ENCODE data around the gene CRLF2.
"Not testable (repeated sequence)": the region's sequence is repeated elsewhere in the genome, so short reads cannot be mapped to it uniquely, and the experiment has no call there.

CRLF2 gene

GRCh38 chrX:1213971-1214370 lies 1.5 kb upstream of the CRLF2 start:
- DNase-seq = no peak

GRCh38 chrX:1210844-1211243 lies 1.6 kb downstream of the CRLF2 start:
- DNase-seq = no peak

- DNase-seq = no peak
Observed at GRCh38 chrX:1207496-1208025, 4.9 kb downstream of the CRLF2 start.

DNA sequence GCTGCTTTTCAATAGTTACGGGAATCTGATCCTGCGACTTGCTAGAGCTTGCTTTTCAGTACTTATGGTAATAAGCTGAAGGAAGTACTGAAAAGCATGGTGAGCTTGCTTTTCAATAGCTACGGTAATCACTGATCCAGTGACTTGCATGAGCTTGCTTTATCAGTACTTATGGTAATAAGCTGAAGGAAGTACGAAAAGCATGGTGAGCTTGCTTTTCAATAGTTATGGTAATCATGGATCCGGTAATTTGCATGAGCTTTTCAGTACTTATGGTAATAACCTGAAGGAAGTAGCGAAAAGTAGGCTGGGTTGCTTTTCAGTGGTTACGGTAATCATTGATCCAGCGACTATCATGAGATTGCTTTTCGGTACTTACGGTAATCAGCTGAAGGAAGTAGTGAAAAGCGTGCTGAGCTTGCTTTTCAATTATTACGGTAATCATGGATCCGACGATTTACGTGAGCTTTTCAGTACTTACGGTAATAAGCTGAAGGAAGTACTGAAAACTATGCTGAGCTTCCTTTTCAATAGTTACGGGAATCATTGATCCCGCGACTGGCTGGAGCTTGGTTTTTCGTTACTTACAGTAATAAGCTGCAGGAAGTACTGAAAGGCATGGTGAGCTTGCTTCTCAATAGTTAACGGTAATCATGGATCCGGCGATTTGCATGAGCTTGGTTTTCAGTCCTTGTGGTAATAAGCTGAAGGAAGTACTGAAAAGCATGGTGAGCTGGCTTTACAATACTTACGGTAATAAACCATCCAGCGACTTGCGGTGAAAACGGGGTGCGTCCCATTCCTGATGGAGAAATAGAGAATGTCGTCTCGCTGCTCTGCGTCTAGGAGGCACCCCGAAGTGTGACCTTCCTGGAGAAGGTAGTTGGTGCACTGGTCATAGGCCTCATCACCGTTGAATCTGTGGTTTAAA lies 6.5 kb downstream of the CRLF2 start:
- peak; percentile 71 for DNase-seq

- DNase-seq = no peak
Observed at GRCh38 chrX:1202251-1202650, 10.2 kb downstream of the CRLF2 start.

DNA sequence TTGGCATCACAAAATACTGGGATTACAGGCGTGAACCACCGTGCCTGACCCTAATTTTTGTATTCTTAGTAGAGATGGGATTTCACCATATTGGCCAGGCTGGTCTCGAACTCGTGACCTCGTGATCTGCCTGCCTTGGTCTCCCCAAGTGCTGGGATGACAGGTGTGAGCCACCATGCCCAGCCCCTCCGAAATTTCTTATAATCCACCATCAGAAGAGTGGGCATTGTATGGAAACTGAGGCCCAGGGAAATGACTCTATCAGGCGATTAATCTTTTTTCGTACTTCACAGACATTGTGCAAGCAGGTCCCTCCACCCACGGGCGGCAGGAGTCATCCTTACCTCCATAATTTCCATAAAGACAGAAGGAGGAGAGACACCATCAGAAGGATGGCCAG lies 16.0 kb downstream of the CRLF2 start:
- DNase-seq = no peak

GRCh38 chrX:1192196-1192595 lies 20.3 kb downstream of the CRLF2 start:
- DNase-seq = not testable (repeated sequence)

GRCh38 chrX:1190596-1191145 lies 21.8 kb downstream of the CRLF2 start:
- DNase-seq = no peak

DNA sequence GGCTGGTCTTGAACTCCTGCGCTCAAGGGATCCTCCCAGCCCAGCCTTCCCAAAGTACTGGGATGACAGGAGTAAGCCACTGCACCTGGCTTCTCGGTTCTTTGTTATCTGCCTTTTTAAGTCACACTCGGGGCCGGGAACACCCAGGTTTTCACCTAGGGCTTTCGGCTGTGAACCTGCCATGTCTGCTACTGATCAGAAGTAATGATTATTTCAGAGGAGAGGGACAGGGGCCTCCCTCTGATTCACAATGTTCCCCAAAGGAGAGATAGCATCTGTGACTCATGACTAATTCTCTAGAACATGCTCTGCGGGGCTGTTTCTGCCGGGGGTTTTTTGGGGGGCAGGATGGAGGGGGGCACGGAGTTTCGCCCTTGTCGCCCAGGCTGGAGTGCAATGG lies 26.9 kb downstream of the CRLF2 start:
- DNase-seq = no peak

GRCh38 chrX:1182211-1182610 lies 30.2 kb downstream of the CRLF2 start:
- DNase-seq = no peak

- DNase-seq = not testable (repeated sequence)
Observed at GRCh38 chrX:1181661-1182060, 30.8 kb downstream of the CRLF2 start.

- DNase-seq = no peak
Observed at GRCh38 chrX:1181170-1181569, 31.3 kb downstream of the CRLF2 start.

DNA sequence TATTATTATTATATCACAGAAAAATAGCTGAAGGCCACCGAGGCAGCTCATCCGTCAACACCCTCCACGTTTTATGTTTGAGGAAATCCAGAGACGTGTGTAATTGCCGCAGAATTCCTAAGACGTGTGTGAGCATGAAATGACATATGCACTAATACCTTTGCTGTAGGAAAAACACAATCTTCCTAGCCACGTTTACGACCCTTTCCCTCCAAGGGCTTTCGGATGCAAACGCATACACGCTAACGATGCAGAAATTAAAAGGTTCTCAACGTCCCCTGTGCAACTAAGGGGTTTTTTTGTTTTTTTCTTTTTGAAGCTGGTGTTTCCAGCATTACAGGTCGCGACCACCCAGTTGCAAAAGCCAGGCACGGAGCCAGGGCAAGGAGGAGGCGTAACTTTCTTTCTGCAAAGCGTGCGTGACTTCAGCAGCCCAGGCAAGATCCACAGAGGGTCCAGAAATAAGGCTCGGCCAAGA lies 33.8 kb downstream of the CRLF2 start:
- DNase-seq = no peak

- not testable (repeated sequence) for DNase-seq
Observed at GRCh38 chrX:1176531-1177320, 35.7 kb downstream of the CRLF2 start.

GRCh38 chrX:1174609-1175545 lies 37.6 kb downstream of the CRLF2 start:
- DNase-seq = not testable (repeated sequence)

GRCh38 chrX:1173435-1173834 lies 39.0 kb downstream of the CRLF2 start:
- DNase-seq = not testable (repeated sequence)

DNA sequence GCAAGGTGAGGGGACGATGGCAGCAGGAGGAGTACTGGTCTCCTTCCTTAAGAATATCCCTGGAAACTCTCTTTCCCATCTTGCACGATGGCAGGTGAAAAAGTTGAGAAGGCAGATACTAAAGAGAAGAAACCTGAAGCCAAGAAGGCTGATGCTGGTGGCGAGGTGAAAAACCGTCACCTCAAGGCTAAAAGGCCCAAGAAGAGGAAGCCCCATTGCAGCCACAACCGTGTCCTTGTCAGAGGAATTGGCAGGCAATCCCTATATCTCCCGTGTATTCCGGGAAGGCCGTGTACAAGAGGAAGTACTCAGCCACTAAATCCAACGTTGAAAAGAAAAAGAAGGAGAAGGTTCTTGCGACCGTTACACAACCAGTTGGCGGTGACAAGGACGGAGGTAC lies 40.0 kb downstream of the CRLF2 start:
- DNase-seq = no peak

GRCh38 chrX:1171915-1172314 lies 40.5 kb downstream of the CRLF2 start:
- DNase-seq = not testable (repeated sequence)

DNA sequence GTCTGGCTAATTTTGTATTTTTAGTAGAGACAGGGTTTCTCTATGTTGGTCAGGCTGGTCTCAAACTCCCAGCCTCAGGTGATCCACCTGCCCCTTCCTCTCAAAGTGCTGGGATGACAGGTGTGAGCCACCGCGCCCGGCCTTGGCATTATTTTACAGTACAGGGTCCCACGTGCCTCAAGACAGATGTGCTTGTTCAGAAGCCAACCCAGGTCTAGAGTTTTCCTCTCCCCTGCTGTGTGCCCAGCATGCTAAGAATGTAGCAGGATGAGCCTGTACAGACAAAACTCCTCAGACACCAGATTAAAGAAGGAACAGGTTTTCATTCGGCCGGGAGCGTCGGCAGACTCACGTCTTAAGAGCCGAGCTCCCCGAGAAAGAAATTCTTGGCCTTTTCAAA lies 42.2 kb downstream of the CRLF2 start:
- no peak for DNase-seq

DNA sequence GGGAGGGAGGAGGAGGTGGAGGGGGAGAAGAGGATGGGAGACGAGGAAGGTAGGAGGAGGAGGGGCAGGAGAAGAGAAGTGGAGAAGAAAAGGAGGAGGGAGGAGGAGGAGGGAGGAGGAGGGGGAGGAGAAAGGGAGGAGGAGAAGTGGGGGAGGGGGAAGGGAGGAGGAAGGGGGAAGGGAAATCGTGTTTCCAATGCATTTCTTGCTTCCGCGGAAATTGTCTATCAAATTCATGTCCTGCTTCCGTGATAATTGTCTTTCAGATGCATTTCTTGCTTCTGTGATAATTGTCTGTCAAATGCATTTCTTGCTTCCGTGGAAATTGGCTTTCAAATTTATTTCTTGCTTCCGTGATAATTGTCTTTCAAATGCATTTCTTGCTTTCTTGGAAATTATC lies 43.3 kb downstream of the CRLF2 start:
- DNase-seq = no peak

- no peak for DNase-seq
Observed at GRCh38 chrX:1167918-1168481, 44.4 kb downstream of the CRLF2 start.

DNA sequence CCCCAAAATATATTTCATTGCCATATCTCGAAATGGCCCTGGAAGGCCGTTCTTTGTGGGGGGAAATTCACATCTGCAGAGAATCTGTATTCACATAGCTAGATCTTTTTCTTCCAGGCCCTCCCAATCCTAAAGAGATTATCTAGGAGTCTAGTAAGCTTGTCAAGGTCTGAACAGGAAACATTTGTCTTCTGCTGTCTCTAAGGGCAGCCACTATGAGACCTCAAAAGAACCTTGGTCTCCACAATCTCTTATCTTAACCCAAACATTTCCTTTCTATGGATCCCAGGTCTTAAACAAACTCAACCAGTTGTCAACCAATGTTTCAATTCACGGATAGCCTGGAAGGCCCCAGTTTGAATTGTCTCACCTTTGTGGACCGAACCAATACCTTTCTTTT lies 45.0 kb downstream of the CRLF2 start:
- no peak for DNase-seq

Data from CD4-positive, alpha-beta T cell treated with Interleukin-12 subunit alpha and Interleukin-12 subunit beta, for 1 hour (primary cell).